Measurements from ENCODE around the gene ADAMTS8. TPM values are rescaled to one million over a fixed set of nuclear protein-coding genes. Genes with fewer than 3 reads are reported as not detected.

Gene ADAMTS8
- total RNA-seq, 1 experiment from 2014 or later: 0.05 TPM

Other genes starting within 250 kb of the ADAMTS8 start
- 16.3 and 19.7 TPM in 2 replicates for gene ZBTB44, start 113.7 kb downstream of the ADAMTS8 start, total RNA-seq (2014; rRNA removed; shearing (Covaris generic))
- gene ADAMTS15, start 20.0 kb upstream of the ADAMTS8 start, total RNA-seq (2014; rRNA removed; shearing (Covaris generic)): not detected in 2 replicates

All from SK-MEL-5 (cell line).